Medulla oblongata (tissue), 1 donor: Measurements from ENCODE around the gene HLA-DPB1.
"Not testable (repeated sequence)": the region's sequence is repeated elsewhere in the genome, so short reads cannot be mapped to it uniquely, and the experiment has no call there.

Experiments used
- DNase-seq: peaks from one replicate; pipeline ENCODE4 v3.0.0-alpha.2; 2015; ENCODE audit errors: extremely low spot score

HLA-DPB1 gene

GRCh38 chr6:33071569-33071968, 4.2 kb upstream of the HLA-DPB1 start:
- no peak for DNase-seq

GRCh38 chr6:33072508-33073100, 3.2 kb upstream of the HLA-DPB1 start:
- no peak for DNase-seq

- peak; percentile 87 for DNase-seq
Observed at GRCh38 chr6:33073431-33073871, 2.3 kb upstream of the HLA-DPB1 start, which contains the start of gene HLA-DPA1. Gene HLA-DPA1 (minus strand): TSS chr6:33073649.

GRCh38 chr6:33075208-33075567, 602 bp upstream of the HLA-DPB1 start:
- DNase-seq: no peak

GRCh38 chr6:33076406-33076934, 680 bp downstream of the HLA-DPB1 start:
- DNase-seq: no peak

- no peak for DNase-seq
Observed at GRCh38 chr6:33077908-33078307, 2.1 kb downstream of the HLA-DPB1 start.

DNA sequence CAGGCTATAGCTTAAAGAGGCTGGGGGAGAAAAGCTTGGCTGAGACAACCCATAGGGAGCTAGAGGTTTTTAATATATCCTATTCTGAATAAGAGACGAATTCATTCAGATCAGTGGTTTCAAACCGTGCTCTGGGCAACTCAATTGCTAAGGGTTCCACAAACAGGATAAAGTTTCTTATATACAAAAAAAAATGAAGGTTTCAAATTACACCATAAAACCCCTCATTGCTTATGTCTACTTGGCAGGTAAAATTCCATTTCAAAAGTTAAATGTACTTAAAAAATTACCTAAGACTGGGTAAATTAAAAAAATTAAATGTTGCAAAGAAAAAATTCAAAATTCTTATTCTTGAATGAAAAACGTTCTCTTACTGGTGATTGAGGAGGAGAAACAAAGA, 2.7 kb downstream of the HLA-DPB1 start:
- DNase-seq: no peak

GRCh38 chr6:33078919-33079521, 3.2 kb downstream of the HLA-DPB1 start:
- DNase-seq: no peak

- DNase-seq: no peak
Observed at GRCh38 chr6:33079580-33079979, 3.8 kb downstream of the HLA-DPB1 start.

GRCh38 chr6:33080127-33081089, 4.6 kb downstream of the HLA-DPB1 start:
- peak; percentile 70 for DNase-seq

GRCh38 chr6:33081098-33081824, 5.5 kb downstream of the HLA-DPB1 start:
- DNase-seq: no peak

GRCh38 chr6:33082702-33083101, 6.9 kb downstream of the HLA-DPB1 start:
- DNase-seq: no peak

GRCh38 chr6:33085627-33086026, 9.8 kb downstream of the HLA-DPB1 start:
- no peak for DNase-seq

DNA sequence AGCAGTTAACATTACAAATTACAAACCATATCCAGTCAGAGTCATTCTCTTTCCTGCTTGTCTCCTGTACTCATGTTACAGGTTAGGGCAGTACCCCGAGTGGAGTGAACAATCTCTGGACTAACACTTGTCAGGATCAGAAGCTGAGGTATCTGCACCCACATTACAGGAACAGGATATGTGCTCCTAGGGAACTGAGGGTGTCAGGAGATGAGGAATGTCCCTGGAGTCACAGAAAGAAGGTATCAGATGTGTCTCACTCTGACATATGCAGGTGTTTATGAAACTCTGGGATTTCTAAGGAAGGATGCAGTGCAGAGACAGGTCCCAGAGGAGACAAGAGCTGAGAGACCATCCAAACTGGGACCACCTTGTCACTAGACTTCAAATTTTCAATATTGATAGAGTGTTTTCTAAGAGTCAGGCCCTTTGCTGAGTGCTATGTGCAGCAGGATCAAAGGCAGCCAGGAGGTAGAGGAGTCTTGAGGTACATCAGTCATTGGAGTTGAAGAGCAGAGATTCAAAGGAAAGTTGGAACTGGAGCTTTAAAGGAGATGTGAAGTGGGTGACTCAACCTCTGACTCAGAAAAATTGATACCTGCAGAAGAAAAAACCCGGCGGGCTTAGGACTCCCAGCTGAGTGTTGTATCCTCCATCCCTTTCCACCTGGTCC, 12.6 kb downstream of the HLA-DPB1 start:
- no peak for DNase-seq

DNA sequence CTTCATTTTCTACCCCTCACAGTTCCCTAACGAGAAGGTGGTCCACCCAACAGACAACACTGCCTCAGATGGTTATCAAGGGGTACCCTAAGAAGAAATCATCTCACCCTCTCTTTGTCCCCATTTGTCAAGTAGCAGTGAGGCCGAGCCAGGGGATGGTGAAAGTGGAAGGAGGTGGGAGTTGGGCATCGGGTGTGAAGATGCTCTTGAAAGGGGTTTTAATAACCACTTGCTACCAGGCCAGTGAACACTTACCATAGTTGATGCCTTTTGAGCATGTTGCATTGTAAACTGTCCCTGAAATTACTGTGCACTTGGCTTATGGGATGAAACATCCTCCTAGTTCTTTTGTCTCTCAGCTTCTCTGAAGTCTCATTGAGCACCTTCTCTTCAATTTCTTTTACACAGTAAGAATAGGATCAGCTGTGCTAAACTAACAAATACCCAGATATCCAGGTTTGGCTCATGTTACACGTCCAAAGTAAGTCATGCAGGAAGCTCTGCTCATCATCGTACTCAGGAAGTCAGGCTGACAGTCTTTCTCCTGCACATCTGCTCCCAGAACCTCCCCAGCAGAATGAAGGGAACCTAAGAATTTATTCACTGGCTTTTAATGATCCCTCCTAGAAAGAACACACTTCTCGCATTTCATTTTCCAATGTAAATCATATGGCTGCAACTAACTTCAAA, 13.3 kb downstream of the HLA-DPB1 start:
- no peak for DNase-seq

DNA sequence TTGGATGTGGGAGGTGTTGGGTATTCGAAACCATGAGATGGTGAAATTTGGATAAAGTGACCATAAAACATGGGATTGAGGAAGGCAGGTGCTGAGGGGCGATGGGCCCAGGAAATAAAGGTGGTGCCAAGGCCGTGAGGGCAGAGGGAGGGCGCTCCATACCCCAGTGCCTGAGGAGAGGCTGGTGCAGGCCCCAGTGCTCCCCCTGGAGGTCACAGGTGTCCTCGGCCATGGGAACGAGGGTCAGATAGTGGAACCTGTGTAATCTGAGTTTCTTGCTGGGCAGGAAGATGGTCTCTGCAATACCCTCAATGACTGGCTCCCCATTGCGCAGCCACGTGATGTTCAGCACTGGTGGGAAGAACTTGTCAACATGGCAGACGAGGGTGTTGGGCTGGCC, 16.2 kb downstream of the HLA-DPB1 start:
- no peak for DNase-seq

GRCh38 chr6:33092385-33092784, 16.6 kb downstream of the HLA-DPB1 start:
- no peak for DNase-seq

DNA sequence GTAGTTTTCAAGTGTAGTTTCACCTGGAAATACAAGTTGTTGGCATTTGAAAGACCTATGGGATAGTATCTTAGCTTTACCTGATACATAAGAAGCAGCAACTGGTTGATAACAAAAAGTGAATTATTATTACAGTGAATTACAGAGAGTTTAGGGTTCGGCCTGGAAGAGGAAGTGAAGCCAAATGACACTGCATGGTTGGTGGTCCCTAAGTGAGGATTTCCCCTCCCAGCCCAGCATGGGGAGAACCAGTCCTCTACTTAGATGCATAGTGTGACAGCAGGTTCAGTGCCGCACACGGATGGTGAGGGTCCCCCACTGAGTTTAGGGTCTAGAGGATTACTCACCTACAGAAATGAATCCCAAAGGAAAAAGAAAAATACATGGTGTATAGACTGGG, 18.1 kb downstream of the HLA-DPB1 start:
- no peak for DNase-seq

DNA sequence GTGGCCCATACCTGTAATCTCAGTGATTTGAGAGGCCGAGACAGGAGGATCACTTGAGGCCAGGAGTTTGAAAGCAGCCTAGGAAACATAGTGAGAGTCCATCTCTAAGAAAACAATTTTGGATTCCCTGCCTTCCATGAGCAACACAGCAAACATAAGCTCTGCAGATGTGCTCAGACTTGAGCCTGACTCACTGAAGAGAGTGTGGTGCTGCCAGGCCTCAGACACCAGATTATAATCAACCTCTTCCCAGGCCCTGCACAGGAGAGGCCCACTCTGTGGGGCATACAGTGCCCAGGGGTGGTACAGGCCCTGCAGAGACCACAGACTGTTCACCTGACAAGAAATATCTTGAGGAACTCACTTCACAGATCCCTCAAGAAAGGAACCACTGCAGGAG, 19.9 kb downstream of the HLA-DPB1 start:
- no peak for DNase-seq

DNA sequence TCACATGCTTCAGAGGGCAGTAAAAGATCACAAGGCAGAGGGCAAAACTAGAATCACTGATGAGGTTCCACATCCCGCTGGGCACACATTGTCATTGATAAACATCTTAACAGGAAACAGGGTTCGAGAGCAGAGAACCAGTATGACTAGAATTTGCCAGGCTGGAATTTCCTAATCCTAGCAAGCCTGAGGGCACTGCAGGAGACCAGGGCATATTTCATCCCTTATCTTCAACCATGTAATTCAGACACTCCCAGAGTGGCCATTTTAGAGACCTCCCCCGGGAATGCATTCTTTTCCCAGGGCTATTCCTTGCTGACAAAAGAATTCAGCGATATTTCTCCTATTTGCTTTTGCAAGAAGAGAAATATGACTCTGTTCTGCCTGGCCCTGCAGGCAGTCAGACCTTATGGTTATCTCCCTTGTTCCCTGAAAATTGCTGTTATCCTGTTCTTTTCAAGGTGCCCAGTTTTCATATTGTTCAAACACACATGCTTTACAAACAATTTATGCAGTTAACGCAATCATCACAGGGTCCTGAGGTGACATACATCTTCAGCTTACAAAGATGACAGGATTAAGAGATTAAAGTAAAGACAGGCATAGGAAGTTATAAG, 25.4 kb downstream of the HLA-DPB1 start:
- DNase-seq: not testable (repeated sequence)
